HG03558 (cell line): Measurements from ENCODE around the gene APOBEC2.

Source experiments
- ATAC-seq: cut with Tn5 transposase; IDR thresholded peaks from one replicate; pipeline ENCODE4 v1.9.1; 2021; ENCODE audit warnings: moderate number of reproducible peaks; ENCODE audit not compliant: unreplicated experiment; ENCODE audit errors: extremely low read depth

Gene APOBEC2

DNA sequence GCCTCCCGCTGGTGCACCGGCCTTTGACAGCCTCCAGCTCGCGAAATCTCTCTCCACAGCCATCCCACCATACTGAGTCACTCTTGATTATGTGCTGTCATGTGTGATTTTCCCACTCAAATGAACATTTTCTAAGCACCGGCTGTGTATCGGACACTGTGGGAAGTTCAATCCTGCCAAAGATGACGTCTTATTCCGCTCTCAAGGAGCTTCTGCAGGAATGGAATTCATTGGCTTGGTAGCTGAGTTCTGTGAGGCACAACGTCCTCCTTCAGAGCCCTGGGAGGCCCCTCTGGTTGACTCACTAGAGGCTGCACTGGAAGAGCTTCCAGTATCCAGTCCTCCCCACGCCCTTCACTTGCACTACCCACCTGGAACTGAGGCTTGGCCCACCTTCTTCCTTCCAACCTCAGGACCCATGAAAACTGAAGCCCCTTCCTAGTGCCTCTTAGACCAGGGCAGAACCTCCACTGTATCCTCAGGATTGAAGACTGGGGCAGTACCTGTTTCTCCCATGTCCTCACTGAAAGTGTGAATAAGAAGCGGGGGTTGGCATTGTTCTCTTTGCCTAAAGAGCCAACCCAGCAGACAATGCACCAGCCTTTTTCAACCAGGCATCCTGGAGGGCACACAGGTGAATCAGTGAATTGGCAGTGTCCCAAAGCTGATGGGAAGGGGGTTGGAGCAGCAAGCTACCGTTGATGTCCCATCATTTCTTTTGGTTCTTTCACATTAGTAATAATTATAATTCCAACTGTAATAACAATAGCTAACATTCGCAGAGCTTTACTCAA lies 15.7 kb upstream of the APOBEC2 start:
- no peak for ATAC-seq

DNA sequence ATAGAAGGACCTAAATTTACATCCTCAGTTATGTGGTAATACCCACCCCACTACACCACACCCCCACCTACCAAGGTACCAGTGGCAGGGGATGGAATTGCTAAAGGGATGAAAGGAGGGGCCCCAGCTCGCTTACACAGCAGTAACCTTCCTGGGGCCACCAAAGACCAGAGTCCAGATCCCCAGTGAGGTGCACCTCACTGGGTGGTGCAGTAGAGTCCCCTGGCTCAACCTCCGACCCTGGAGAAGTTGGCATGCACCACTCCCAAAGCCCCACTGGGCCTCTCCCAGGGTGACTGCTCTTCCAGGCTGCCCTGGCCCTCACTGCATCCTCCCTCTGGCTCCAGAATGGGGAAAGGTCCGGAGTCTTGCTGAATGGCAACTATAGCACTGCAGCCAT lies 14.8 kb upstream of the APOBEC2 start:
- no peak for ATAC-seq

- ATAC-seq = no peak
Observed at GRCh38 chr6:41039060-41039998, 13.7 kb upstream of the APOBEC2 start, which contains the start of gene UNC5CL. Gene UNC5CL, minus strand, starts transcription at chr6:41039221. Its CDS starts 4,147 bp downstream, at chr6:41035074.

DNA sequence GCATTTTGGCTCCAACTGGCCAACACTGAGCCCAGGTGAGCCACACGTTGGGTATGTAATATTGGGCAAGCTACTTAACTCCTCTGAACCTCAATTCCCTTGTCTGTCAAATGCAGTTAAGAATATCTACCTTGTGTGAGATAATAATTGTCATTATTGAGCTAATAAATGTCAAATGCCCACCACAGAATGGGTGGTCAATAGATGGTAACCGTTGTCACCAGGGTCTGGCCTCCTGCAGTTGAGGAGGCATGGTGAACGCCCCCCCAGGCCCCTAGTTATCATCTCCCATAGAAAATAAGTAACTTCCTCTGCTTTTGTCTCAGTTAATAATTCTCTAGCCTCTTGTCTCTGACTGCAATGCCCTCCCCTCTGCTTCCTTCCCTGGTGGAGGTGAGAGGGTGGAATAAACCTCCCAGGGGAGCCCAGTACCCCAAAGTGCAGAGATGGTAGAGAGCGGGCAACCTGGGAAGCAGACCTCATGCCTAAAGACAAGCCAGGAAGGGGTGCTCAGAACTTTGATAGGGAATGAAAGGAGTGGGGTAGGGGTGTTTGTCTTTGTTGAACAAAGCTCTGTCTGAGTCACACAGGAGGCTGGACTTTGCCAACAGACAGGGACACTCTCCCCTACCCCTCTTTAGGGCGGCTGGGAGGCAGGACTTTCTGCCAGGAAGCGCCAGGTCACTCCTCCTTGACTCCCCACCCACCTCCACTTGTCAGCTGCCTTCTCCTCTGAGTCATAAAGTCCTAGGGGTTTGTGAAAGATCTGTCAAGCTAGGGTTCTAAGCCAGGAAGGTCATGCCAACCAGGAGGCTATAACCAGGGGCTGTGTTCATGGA lies 12.7 kb upstream of the APOBEC2 start:
- no peak for ATAC-seq

- no peak for ATAC-seq
Observed at GRCh38 chr6:41040940-41041536, 12.0 kb upstream of the APOBEC2 start.

DNA sequence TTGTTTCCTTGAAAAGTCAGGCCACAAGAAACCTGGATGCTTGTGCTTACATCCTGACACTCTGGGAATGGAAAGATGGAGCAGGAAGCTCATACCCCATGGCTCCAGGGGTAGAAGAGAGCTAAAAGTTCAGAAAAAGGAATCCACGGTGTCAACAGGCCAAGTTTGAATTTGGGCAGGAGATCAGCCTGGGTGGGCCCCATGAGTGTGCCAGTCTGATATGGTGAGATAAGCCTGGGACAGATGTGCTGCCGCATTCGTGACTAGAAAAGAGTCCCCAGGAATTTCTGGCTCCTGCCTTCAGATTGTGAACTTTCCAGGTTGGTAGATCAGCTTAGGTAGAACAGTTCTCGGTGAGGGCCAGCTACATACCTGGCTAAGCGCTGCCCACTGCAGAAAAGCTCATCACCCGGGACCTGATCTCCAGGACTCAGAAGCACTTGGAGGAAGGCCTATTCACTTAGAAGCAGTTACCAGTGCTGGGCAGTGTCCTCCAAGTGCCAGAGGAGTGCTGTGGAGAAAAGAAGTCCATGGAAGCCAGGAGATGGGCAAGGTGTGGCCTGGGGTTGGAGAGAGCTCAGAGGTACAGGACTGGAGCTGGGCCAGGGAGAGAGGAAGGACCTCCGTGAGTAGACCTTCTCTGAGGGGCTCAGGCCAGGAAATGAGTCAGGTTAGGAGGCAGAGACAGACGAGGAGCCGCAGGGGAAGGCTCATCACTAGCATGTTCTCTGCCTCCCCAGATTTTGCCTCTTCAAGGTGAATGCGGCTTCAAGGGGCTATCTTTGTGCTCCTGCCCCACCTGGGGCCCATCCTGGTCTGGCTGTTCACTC lies 10.6 kb upstream of the APOBEC2 start, which contains the start of gene TSPO2:
Gene TSPO2 (plus strand): TSS at position 242 of the 830 bp plus-strand sequence. CDS start 519 bp downstream, at position 761.
- no peak for ATAC-seq

DNA sequence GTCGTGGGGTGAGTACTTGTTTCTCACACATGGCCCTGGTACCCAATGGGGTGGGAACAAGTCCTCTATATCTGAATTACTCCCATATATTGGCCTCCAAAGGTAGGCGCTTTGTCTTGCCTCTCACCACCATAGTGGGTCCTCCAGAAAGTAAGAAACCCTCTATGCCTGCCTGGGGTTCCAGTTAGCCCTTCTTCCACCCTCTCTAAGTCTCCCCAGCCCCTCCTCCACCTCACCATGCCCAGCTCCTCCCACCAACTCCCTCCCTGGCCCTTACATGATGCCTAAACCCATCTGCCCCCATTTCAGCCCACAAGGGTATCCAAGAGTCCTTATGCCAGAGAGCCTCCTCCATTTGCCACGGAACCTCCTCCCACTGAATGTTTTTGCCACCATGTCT lies 9.9 kb upstream of the APOBEC2 start:
- no peak for ATAC-seq

DNA sequence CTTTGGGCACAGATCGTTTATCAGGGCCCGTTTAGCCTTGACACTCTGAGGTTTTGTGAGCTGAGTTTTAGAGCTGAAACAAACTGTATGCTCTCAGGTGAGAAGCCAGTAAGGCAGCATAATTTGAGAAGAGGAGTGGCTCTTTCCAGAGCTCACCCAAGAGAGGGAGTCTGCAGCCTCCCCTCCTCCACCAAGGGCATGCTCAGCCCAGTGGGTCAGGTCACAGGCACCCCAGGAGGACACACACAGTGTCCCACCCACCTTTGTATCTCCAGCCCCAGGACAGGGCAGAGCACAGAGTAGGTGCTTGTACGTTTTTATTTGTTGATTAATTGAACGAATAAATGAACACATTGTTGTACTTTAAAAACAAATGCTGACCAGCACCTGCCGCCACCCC lies 7.3 kb upstream of the APOBEC2 start:
- no peak for ATAC-seq

DNA sequence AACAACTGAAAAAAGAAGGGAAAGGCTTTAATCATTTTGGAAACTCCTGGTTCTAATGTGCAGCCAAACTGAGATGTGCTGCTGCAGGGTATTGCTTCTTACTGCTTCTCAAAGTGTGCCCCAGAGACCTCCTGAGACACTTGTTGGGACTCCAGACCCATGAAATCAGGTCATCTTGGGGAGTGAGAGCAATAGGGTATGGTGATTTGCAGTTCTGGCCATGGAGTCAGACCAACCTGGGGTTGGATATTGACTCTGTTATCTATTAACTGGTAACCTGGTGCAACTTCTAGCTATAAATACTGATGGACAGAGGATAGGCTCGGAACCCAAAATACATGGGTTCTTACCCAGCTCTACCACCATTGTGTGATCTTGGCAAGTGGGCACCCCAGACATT lies 6.9 kb upstream of the APOBEC2 start:
- no peak for ATAC-seq

- ATAC-seq = no peak
Observed at GRCh38 chr6:41047306-41047705, 5.7 kb upstream of the APOBEC2 start.

GRCh38 chr6:41047745-41048732 lies 5.0 kb upstream of the APOBEC2 start:
- ATAC-seq = no peak

GRCh38 chr6:41049521-41049920 lies 3.5 kb upstream of the APOBEC2 start:
- ATAC-seq = no peak

- no peak for ATAC-seq
Observed at GRCh38 chr6:41049955-41050354, 3.0 kb upstream of the APOBEC2 start.

DNA sequence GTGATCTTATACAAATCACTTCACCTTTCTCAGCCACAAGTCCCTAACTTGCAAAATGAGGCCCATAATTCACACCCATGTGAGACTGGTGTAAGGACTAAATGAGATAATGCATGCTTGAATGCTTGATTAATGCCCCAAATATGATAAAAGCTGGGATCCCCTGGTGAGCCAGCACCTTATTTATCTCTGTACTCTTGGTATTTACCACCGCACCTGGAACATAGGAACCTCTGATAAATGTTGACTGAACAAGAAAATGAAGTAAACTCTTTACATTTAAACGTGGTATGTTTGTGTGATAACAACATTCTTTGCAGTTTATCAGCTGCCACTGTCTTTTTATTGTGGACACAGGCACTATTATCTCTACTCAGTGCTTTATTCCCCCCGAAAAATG lies 2.5 kb upstream of the APOBEC2 start:
- no peak for ATAC-seq

DNA sequence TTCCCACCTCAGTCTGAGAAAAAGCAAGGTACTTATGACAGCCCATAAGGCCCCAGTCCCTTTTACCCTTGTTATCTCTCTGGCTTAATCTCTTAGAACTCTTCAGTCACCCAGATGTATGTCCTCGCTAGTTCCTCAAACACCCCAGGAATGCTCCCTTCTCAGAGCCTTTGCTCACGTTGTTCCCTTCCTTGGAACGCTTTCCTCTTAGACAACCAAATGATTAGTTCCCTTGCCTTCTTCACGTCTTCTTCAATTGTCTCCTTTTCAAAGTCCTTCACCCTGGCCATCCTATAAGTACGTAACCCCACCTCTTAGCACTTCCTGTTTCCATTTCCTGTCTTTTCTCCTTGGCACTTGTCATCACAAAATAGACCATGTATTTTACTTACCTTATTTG lies 1.1 kb upstream of the APOBEC2 start:
- ATAC-seq = no peak

DNA sequence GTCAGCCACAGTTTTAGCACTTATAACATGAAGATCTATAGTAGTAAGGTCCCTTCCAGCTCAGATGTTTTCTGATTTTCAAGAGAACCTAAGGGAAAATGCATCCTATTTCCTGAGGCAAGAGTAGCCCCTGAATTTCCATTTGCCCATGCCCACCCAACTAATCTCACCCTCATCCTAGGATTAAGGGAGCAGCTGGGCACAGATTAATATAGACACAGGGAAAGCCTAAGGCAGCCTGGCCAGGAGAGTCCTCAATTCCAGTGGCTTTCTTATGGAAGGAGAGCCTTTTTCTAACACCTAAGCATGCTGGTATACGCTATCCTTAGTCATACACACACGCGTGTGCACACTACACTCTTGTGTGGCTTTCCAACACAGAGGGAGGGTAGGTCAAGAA lies 1.5 kb downstream of the APOBEC2 start:
- no peak for ATAC-seq

DNA sequence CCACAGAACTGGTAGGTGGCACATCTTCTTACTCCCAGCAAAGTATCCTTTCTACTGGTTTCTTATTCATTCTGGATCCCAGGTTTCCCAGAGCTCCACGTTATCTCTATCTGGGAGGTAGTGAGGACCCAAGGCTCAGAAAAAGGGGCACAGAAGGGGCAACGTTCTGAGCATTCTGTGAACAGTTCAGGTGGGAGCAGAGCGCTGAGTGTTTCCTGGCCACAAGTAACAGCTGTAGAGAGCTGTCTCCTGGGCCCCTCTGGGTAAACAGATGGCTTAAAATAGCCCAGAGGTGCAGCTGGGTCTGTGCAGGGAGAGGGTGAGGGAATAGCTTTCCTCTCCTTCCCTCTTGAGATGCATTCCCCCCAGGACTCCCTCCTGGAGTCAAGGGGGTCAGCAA lies 2.1 kb downstream of the APOBEC2 start:
- no peak for ATAC-seq
